ENCODE measurements around the gene ZNF646.

DNA sequence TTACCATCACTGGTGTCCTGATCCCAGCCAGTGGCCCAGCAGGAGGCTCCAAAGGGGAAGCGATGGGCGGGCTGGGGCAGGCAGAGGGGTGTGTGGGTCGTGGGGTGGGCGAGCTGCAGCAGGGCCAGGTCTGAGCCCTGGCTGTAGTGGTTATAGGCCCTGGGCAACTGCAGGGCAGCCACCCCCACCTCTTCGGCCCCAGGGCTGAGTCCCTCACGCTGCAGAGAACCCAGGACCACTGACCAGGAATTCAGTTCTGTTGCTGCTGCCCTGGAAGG, 12.3 kb downstream of the ZNF646 start:
- no peak for TF ChIP-seq YY1 (IDR thresholded peaks at IDR 0.05; ENCODE audit: insufficient read depth, insufficient read length)
- TF ChIP-seq SUZ12 (IDR thresholded peaks at IDR 0.05; ENCODE audit: extremely low read depth, insufficient read depth, insufficient read length), result no peak
- TF ChIP-seq ZNF274 (IDR thresholded peaks at IDR 0.05; ENCODE audit: low read depth, low read length), result no peak
